GM19193 (cell line): ENCODE results near the gene RFTN2.

ENCODE experiments used
- POLR2A ChIP-seq: IDR thresholded peaks from 4 replicates; pipeline ENCODE4 v1.6.1; 2011; ENCODE audit not compliant: insufficient read depth, insufficient read length; ENCODE audit errors: extremely low read depth

RFTN2 gene

GRCh38 chr2:197620133-197620532, 55.3 kb downstream of the RFTN2 start:
- TF ChIP-seq POLR2A, result no peak

- no peak for TF ChIP-seq POLR2A
These were observed 60.3 kb downstream of the RFTN2 start for GRCh38 chr2:197615016-197615652.

- TF ChIP-seq POLR2A, result no peak
These were observed 60.9 kb downstream of the RFTN2 start for GRCh38 chr2:197614532-197614931.

GRCh38 chr2:197613509-197613987, 61.8 kb downstream of the RFTN2 start:
- no peak for TF ChIP-seq POLR2A

GRCh38 chr2:197606180-197606579, 69.2 kb downstream of the RFTN2 start:
- no peak for TF ChIP-seq POLR2A

GRCh38 chr2:197604117-197604860, 71.1 kb downstream of the RFTN2 start:
- TF ChIP-seq POLR2A, result no peak

GRCh38 chr2:197601726-197602125, 73.7 kb downstream of the RFTN2 start:
- TF ChIP-seq POLR2A, result no peak

GRCh38 chr2:197600306-197600705, 75.1 kb downstream of the RFTN2 start:
- no peak for TF ChIP-seq POLR2A

- TF ChIP-seq POLR2A, result no peak
These were observed 76.0 kb downstream of the RFTN2 start for GRCh38 chr2:197599285-197599965.

GRCh38 chr2:197598450-197598849, 76.9 kb downstream of the RFTN2 start:
- TF ChIP-seq POLR2A, result no peak

GRCh38 chr2:197597166-197597565, 78.2 kb downstream of the RFTN2 start:
- TF ChIP-seq POLR2A, result no peak

- no peak for TF ChIP-seq POLR2A
These were observed 78.6 kb downstream of the RFTN2 start for GRCh38 chr2:197596766-197597165.

GRCh38 chr2:197591339-197592072, 83.9 kb downstream of the RFTN2 start:
- TF ChIP-seq POLR2A, result no peak

GRCh38 chr2:197577446-197577845, 97.9 kb downstream of the RFTN2 start:
- TF ChIP-seq POLR2A, result no peak

GRCh38 chr2:197576631-197577030, 98.8 kb downstream of the RFTN2 start:
- TF ChIP-seq POLR2A, result no peak

- no peak for TF ChIP-seq POLR2A
These were observed 99.4 kb downstream of the RFTN2 start for GRCh38 chr2:197575987-197576386.

GRCh38 chr2:197573608-197574007, 101.8 kb downstream of the RFTN2 start:
- no peak for TF ChIP-seq POLR2A
